Upper lobe of left lung (tissue), 4 donors: Measurements from ENCODE around the gene ZNF600.
"Not testable (repeated sequence)": the region's sequence is repeated elsewhere in the genome, so short reads cannot be mapped to it uniquely, and the experiment has no call there.

Experiments
- CTCF ChIP-seq, 6 experiments: fragments of 450-650 bp in 4 of 6; fragments of 200-600 bp in 2 of 6; sonication (generic) in 2 of 6; IDR thresholded peaks; one replicate each; pipeline ENCODE4 v1.5.1; 2016 to 2019; ENCODE audit warnings: antibody characterized with exemption in 6 of 6
- EP300 ChIP-seq, 4 donors: sonication (generic); formaldehyde crosslinking; IDR thresholded peaks; one replicate each; pipeline ENCODE4 v1.5.1; 2017; ENCODE audit warnings: antibody characterized with exemption in 4 of 4, control low read depth in 2 of 4
- POLR2A ChIP-seq, 4 donors: fragments of 450-650 bp; IDR thresholded peaks; one replicate each; pipeline ENCODE4 v1.5.1; 2016 to 2017; ENCODE audit warnings: antibody characterized with exemption in 4 of 4, mild to moderate bottlenecking in 2 of 4

- not testable (repeated sequence) for TF ChIP-seq CTCF, POLR2A, EP300 (IDR thresholded peaks at IDR 0.05)
Observed at GRCh38 chr19:52829866-52830265, 43.3 kb upstream of the ZNF600 start.
